ENCODE data around the gene HHAT. TPM values are rescaled to one million over a fixed set of nuclear protein-coding genes. Genes with fewer than 3 reads are reported as not detected.

Gene HHAT
- total and polyA plus RNA-seq, 3 donors from 2014 or later = 8.5 to 24.3 (median 23.8) TPM

DNA sequence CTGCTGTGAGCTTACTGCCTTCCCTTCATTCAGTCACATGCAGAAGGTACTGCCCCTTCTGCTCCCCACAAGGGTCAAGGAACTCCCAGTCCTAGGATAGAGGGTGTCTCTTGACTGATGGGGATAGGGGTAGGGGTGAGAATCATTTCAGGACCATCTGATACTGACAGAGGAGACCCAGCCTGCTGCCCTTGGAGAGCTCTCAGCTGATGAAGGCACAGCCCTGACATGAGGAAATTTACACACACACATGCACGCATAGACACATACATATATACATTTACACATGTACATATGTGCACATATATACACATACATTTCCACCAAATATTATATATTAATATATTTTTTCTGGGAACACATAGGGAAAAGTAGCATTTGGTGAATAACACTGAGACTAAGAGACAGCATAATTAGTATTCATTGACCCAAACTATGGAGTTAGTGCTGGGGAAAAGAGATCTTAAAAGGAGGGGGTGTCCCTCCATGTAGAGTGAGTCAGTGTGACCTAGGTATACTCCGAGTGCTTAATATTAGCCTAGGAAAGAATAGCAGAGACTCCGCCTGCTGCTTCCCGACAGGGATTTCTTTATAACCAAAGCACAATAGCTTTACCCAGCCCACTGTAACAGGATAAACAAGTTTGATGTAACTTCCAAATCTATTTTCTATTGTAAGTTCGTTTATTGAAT lies 27.6 kb upstream of the HHAT start:
- no peaks in the 10 kb centered on the region for H3K4me1 ChIP-seq
- intact Hi-C loops (cut with DNase I; ENCODE audit: low total_unique reads) = loop anchor here (10.0 kb wide), 1 partner anchor 156 kb away; no protein-coding TSS in a partner anchor
- no peak overlapping the region for H3K27ac ChIP-seq
- WGBS, 2 donors = 83 to 84% methylated on average over 5 of the region's 5 CpGs
- no peaks in the 10 kb centered on the region for H3K27me3 ChIP-seq
- no peaks in the 10 kb centered on the region for H3K36me3 ChIP-seq (ENCODE audit: low read depth, missing control alignments)
- H3K4me3 ChIP-seq = no peak overlapping the region
- no peak for TF ChIP-seq POLR2A (IDR thresholded peaks at IDR 0.05)
- no peak for TF ChIP-seq CTCF (IDR thresholded peaks at IDR 0.05)
- no peaks in the 10 kb centered on the region for H3K9me3 ChIP-seq
- DNase-seq = no peak

GRCh38 chr1:210301615-210302000 lies 27.1 kb upstream of the HHAT start:
- 78 to 83% methylated on average over 7 of the region's 7 CpGs for WGBS, 2 donors
- H3K4me3 ChIP-seq = no peak overlapping the region
- intact Hi-C loops (cut with DNase I; ENCODE audit: low total_unique reads) = loop anchor here (10.0 kb wide), 1 partner anchor 157 kb away; no protein-coding TSS in a partner anchor
- H3K27me3 ChIP-seq = no peaks in the 10 kb centered on the region
- no peaks in the 10 kb centered on the region for H3K9me3 ChIP-seq
- no peaks in the 10 kb centered on the region for H3K36me3 ChIP-seq (ENCODE audit: low read depth, missing control alignments)
- H3K27ac ChIP-seq = no peak overlapping the region
- TF ChIP-seq CTCF (IDR thresholded peaks at IDR 0.05) = no peak
- no peak for TF ChIP-seq POLR2A (IDR thresholded peaks at IDR 0.05)
- DNase-seq = no peak
- H3K4me1 ChIP-seq = no peaks in the 10 kb centered on the region

DNA sequence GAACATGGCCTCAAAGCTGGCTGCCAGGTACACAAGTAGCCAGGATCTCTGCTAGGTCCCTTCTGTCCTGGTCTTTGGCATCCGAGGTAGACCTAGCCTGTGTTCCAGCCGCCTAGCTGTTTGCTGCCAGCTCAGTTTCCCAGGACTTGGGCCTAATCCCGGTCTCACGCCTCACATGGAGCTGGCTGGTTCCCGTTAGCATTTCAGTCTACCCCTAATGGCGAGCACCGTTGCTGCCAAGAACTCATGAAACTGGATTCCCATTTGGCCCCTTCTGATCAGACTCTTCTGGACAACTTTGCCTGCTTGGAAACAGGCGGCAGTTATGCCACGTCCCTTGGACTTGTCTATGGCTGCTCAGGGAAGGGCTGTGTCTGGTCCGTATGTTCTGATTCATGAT lies 26.2 kb upstream of the HHAT start:
- 82 to 89% methylated on average over 10 of the region's 10 CpGs for WGBS, 2 donors
- Histone ChIP-seq H3K4me3 (no peak overlapping the region), H3K9me3 (no peaks in the 10 kb centered on the region), H3K36me3 (ENCODE audit: low read depth, missing control alignments) (no peaks in the 10 kb centered on the region), H3K27ac (no peak overlapping the region), H3K27me3 (no peaks in the 10 kb centered on the region), H3K4me1 (no peaks in the 10 kb centered on the region)
- no peak for TF ChIP-seq POLR2A (IDR thresholded peaks at IDR 0.05)
- TF ChIP-seq CTCF (IDR thresholded peaks at IDR 0.05) = no peak
- intact Hi-C loops (cut with DNase I; ENCODE audit: low total_unique reads) = loop anchor here (10.0 kb wide), 1 partner anchor 158 kb away; no protein-coding TSS in a partner anchor
- DNase-seq = no peak

DNA sequence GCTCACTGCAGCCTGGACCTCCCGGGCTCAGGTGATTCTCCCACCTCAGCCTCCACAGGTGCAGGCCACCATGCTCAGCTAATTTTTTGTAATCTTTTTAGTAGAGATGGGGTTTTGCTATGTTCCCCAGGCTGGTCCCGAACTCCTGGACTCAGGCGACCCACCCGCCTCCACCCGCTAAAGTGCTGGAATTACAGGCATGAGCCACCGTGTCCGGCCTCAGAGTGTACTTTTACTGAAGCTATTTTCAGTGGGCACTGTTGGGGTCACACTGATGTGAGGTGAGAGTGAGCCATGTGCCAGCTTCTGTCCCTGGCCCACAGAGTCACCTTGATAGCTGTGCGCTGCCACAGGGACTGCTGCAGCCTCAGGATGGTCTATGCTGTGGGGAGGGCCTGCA lies 25.3 kb upstream of the HHAT start:
- no peak for DNase-seq
- Histone ChIP-seq H3K27me3 (no peaks in the 10 kb centered on the region), H3K36me3 (ENCODE audit: low read depth, missing control alignments) (no peaks in the 10 kb centered on the region), H3K9me3 (no peaks in the 10 kb centered on the region), H3K4me3 (no peak overlapping the region), H3K4me1 (no peaks in the 10 kb centered on the region), H3K27ac (no peak overlapping the region)
- TF ChIP-seq POLR2A (IDR thresholded peaks at IDR 0.05) (no peak), CTCF (IDR thresholded peaks at IDR 0.05) (no peak)
- intact Hi-C loops (cut with DNase I; ENCODE audit: low total_unique reads) = loop anchor here (10.0 kb wide), 1 partner anchor 159 kb away; no protein-coding TSS in a partner anchor
- WGBS, 2 donors = 99% methylated on average over 6 to 8 of the region's 8 CpGs

Data from testis (tissue), 3 donors.